Uterus (tissue), 2 donors: ENCODE data around the gene ASPG.

Experiments used
- POLR2A ChIP-seq, 2 donors: fragments of 450-650 bp; IDR thresholded peaks; one replicate each; pipeline ENCODE4 v1.6.1; 2016; ENCODE audit warnings: antibody characterized with exemption in 2 of 2, mild to moderate bottlenecking in 1 of 2, moderate library complexity in 1 of 2
- TF ChIP-seq, protein P1 (sequence below), 4 experiments: fragments of 200-600 bp in 2 of 4; fragments of 450-650 bp in 2 of 4; sonication (generic) in 2 of 4; IDR thresholded peaks; one replicate each; pipeline ENCODE4 v1.5.1; 2016 to 2019; ENCODE audit warnings: antibody characterized with exemption in 4 of 4, mild to moderate bottlenecking in 2 of 4, moderate library complexity in 1 of 4

DNA sequence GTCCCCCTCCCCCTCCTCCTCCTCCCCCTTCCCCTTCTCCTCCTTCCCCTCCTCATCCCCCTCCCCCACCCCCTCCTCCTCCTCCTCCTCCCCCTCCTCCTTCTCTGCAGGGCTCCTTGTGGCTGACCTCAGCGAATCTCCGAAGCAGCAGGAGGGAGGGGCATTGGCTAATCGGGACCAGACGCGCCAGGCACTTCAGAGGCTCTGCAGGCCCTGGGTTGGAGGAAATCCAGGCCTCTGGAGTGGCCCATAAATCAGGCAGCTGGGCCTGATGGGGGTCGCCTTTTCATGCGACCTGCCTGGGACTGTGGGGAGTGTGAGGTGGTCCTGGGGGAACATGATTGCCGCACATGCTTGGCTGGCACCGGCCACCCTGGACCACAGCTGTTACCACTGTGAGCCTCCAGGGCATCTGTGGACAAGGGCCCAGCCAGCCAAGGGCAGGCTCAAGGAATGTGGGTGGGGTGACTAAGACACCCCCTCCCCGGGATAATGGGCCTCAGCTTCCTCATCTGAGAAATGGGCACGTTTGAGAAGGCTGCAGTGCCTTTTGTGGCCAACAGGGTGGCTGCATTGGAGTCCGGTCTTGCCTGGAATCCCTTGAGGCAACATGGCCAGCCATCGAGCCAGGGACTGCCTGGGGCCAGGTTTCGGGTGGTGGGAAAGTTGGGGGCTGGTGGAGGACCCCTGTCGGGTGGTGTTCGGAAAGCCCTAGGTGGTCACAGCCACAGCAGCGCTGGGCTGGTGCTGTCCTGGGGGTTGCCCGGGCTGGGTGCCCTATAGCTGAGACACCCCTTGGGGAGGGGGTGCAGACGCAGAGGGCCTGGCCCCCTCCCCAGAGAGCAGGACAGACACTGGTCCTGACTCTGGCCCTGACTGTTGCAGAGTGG, 64.9 kb downstream of the ASPG start:
- no peak for TF ChIP-seq POLR2A (IDR thresholded peaks at IDR 0.05)
- TF ChIP-seq, protein P1, sequence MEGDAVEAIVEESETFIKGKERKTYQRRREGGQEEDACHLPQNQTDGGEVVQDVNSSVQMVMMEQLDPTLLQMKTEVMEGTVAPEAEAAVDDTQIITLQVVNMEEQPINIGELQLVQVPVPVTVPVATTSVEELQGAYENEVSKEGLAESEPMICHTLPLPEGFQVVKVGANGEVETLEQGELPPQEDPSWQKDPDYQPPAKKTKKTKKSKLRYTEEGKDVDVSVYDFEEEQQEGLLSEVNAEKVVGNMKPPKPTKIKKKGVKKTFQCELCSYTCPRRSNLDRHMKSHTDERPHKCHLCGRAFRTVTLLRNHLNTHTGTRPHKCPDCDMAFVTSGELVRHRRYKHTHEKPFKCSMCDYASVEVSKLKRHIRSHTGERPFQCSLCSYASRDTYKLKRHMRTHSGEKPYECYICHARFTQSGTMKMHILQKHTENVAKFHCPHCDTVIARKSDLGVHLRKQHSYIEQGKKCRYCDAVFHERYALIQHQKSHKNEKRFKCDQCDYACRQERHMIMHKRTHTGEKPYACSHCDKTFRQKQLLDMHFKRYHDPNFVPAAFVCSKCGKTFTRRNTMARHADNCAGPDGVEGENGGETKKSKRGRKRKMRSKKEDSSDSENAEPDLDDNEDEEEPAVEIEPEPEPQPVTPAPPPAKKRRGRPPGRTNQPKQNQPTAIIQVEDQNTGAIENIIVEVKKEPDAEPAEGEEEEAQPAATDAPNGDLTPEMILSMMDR (IDR thresholded peaks at IDR 0.05) = no peak
